HepG2 (cell line): ENCODE data around the gene TULP4. TPM values are rescaled to one million over a fixed set of nuclear protein-coding genes. Genes with fewer than 3 reads are reported as not detected.

Experiments used
- CHD2 ChIP-seq: IDR thresholded peaks from 2 replicates; pipeline ENCODE4 v1.6.1; 2011; ENCODE audit warnings: low read depth, low read length, improper control_type of control experiment
- CSRNP2 ChIP-seq: sonication (generic); formaldehyde crosslinking; conservative IDR thresholded peaks from 2 replicates; pipeline ENCODE4 v1.8.0; 2022; ENCODE audit warnings: low read depth, missing genetic modification reagents
- GRHL1 ChIP-seq: sonication (generic); formaldehyde crosslinking; conservative IDR thresholded peaks from 2 replicates; pipeline ENCODE4 v1.8.0; 2022; ENCODE audit warnings: missing genetic modification reagents
- HBP1 ChIP-seq: IDR thresholded peaks from 2 replicates; pipeline ENCODE4 v1.6.1; 2016; ENCODE audit warnings: low read depth, control low read depth
- KLF6 ChIP-seq: IDR thresholded peaks from 2 replicates; pipeline ENCODE4 v1.8.0; 2016; ENCODE audit warnings: missing biosample characterization, missing genetic modification reagents
- LRRFIP1 ChIP-seq: sonication (generic); formaldehyde crosslinking; conservative IDR thresholded peaks from 2 replicates; pipeline ENCODE4 v1.4.0; 2020; ENCODE audit warnings: missing genetic modification reagents
- MTA3 ChIP-seq: sonication (generic); formaldehyde crosslinking; IDR thresholded peaks from 2 replicates; pipeline ENCODE4 v1.4.0; 2020; ENCODE audit warnings: missing genetic modification reagents
- MXI1 ChIP-seq: IDR thresholded peaks from 3 replicates; pipeline ENCODE4 v1.6.1; 2012; ENCODE audit warnings: low read depth, low read length, inconsistent platforms, borderline replicate concordance
- NFRKB ChIP-seq: fragments of 450-650 bp; IDR thresholded peaks from 2 replicates; pipeline ENCODE4 v1.6.1; 2017
- PAX8 ChIP-seq: sonication (generic); formaldehyde crosslinking; IDR thresholded peaks from 2 replicates; pipeline ENCODE4 v1.8.0; 2022; ENCODE audit warnings: mild to moderate bottlenecking, missing genetic modification reagents, borderline replicate concordance
- POLR2A ChIP-seq, 2 experiments: IDR thresholded peaks; 2 replicates each; pipeline ENCODE4 v1.6.1; 2011; ENCODE audit warnings: low read depth in 2 of 2, low read length in 2 of 2, mild to moderate bottlenecking in 1 of 2, moderate library complexity in 1 of 2; ENCODE audit not compliant: insufficient read depth in 1 of 2
- SALL1 ChIP-seq: sonication (generic); formaldehyde crosslinking; IDR thresholded peaks from 2 replicates; pipeline ENCODE4 v1.8.0; 2022; ENCODE audit warnings: mild to moderate bottlenecking, missing genetic modification reagents
- TBX2 ChIP-seq: sonication (generic); formaldehyde crosslinking; IDR thresholded peaks from 2 replicates; pipeline ENCODE4 v1.5.0; 2020; ENCODE audit warnings: missing genetic modification reagents, mild to moderate bottlenecking, borderline replicate concordance
- ZNF263 ChIP-seq: sonication (generic); formaldehyde crosslinking; IDR thresholded peaks from 2 replicates; pipeline ENCODE4 v1.4.0; 2020; ENCODE audit warnings: missing genetic modification reagents
- ZNF274 ChIP-seq: sonication (generic); formaldehyde crosslinking; IDR thresholded peaks from 2 replicates; pipeline ENCODE4 v1.5.1; 2020; ENCODE audit warnings: mild to moderate bottlenecking, missing genetic modification reagents
- ZNF414 ChIP-seq: sonication (generic); formaldehyde crosslinking; IDR thresholded peaks from 2 replicates; pipeline ENCODE4 v1.5.0; 2020; ENCODE audit warnings: missing genetic modification reagents
- ZNF614 ChIP-seq: IDR thresholded peaks from 2 replicates; pipeline ENCODE4 v1.6.1; 2018; ENCODE audit warnings: missing biosample characterization, missing genetic modification reagents, inconsistent platforms, borderline replicate concordance
- ZNF7 ChIP-seq: IDR thresholded peaks from 2 replicates; pipeline ENCODE4 v1.6.1; 2016; ENCODE audit warnings: missing biosample characterization, missing genetic modification reagents
- ZNF781 ChIP-seq: sonication (generic); formaldehyde crosslinking; IDR thresholded peaks from 2 replicates; pipeline ENCODE4 v1.5.1; 2020; ENCODE audit warnings: borderline replicate concordance, mild to moderate bottlenecking, missing genetic modification reagents; ENCODE audit errors: not compliant biosample characterization
- ZNF891 ChIP-seq: sonication (generic); formaldehyde crosslinking; IDR thresholded peaks from 2 replicates; pipeline ENCODE4 v1.5.0; 2020; ENCODE audit warnings: mild to moderate bottlenecking, missing genetic modification reagents
- polyA plus RNA-seq, 8 experiments: library from polyadenylated mRNA; depleted of rRNA in 3 of 8; stranded (reverse) in 7 of 8; unstranded in 1 of 8; fragments of >200 nt; fragmentation: Illumina TruSeq in 4 of 8; extraction: Trizol in 4 of 8; gene quantifications; 2 replicates each; pipeline versions ENCODE4 v1.2.1 to v1.2.3, GENCODE V29; 2011 to 2016; ENCODE audit warnings: low read depth in 4 of 8, missing spikeins in 1 of 8, mixed read lengths in 1 of 8; ENCODE audit not compliant: insufficient read depth in 1 of 8
- total RNA-seq, 5 experiments: library from RNA; depleted of rRNA; stranded (reverse); fragments of >200 nt; fragmentation: Illumina TruSeq; extraction: Trizol; gene quantifications; 2 replicates each; pipeline ENCODE4 v1.2.3, GENCODE V29; 2016; ENCODE audit warnings: low read depth in 1 of 5

Gene TULP4
- total and polyA plus RNA-seq, 2 of the 13 experiments (the other 11 are each of a cell fraction or from before 2014, with no cell fraction given) = 21.1 to 122 TPM

- TF ChIP-seq ZNF414 (CRISPR knock-in tag) (no peak), CSRNP2 (CRISPR knock-in tag) (no peak), HBP1 (CRISPR knock-in tag) (peak; percentile 87), LRRFIP1 (CRISPR knock-in tag) (no peak), ZNF7 (CRISPR knock-in tag) (no peak), SALL1 (CRISPR knock-in tag) (peak; percentile 89), ZNF263 (CRISPR knock-in tag) (no peak; the same call in none of the 2 replicates), MTA3 (no peak), ZNF781 (peak; percentile 66), PAX8 (no peak), GRHL1 (no peak), POLR2A (IDR thresholded peaks at IDR 0.05; ENCODE audit: insufficient read depth in 1 of 2, low read depth in 2 of 2, low read length in 2 of 2) (peak in 1 of 2 experiments; percentile 58; a peak in 1 of 4 replicates), NFRKB (no peak), CHD2 (no peak), MXI1 (peak; percentile 91; the same call in 2 of the 3 replicates), TBX2 (CRISPR knock-in tag) (no peak), ZNF274 (CRISPR knock-in tag) (peak; percentile 87; the same call in 1 of the 2 replicates), ZNF891 (peak; percentile 84; the same call in 1 of the 2 replicates), ZNF614 (peak; percentile 62; the same call in 1 of the 2 replicates), KLF6 (CRISPR knock-in tag) (peak; percentile 85)
Observed at GRCh38 chr6:158559895-158560835, 247.9 kb downstream of the TULP4 start, which contains the start of gene TMEM181 (continued).
